SK-N-SH (cell line): ENCODE results near the gene GNAS-AS1. TPM values are rescaled to one million over a fixed set of nuclear protein-coding genes. Genes with fewer than 3 reads are reported as not detected.

Experiments
- CTCF ChIA-PET: fragments of 300-600, 350-600 bp; formaldehyde crosslinking; extraction: SDS; loops from one replicate; lab custom pipeline; 2021; lab: Yijun Ruan, JAX
- POLR2A ChIA-PET: fragments of 350-600 bp; sonication (Branson Sonifier 250); formaldehyde crosslinking; extraction: SDS; loops from one replicate; lab custom pipeline; 2020; ENCODE audit warnings: antibody characterized with exemption, inconsistent platforms; lab: Yijun Ruan, JAX
- DNase-seq: peaks from one replicate; pipeline ENCODE4 v3.0.0; 2012
- H2AFZ ChIP-seq: fragments of 200-600 bp; sonication (generic); 2 replicates; pipeline ENCODE4 v1.8.1; 2016; ENCODE audit warnings: antibody characterized with exemption, mild to moderate bottlenecking, low read depth
- H3F3A ChIP-seq: fragments of 200-600 bp; sonication (generic); replicated peaks from 2 replicates; pipeline ENCODE3; 2016; ENCODE audit warnings: antibody characterized with exemption, mild to moderate bottlenecking; ENCODE audit not compliant: insufficient read depth
- H3K27ac ChIP-seq, 2 experiments: fragments of 200-500 bp in 1 of 2; fragments of 200-600 bp in 1 of 2; sonication (Bioruptor generic) in 1 of 2; sonication (generic), shearing (Covaris generic) in 1 of 2; 2 replicates each; pipeline versions ENCODE4 v1.5.1 to v1.6.1; 2014 to 2016; ENCODE audit warnings: low read depth in 2 of 2, inconsistent platforms in 1 of 2, low read length in 1 of 2, mild to moderate bottlenecking in 1 of 2, mixed read lengths in 1 of 2
- H3K27me3 ChIP-seq: fragments of 200-600 bp; sonication (generic), shearing (Covaris generic); 2 replicates; pipeline ENCODE4 v1.6.1; 2016; ENCODE audit warnings: mixed run types; ENCODE audit not compliant: insufficient read depth
- H3K36me3 ChIP-seq, 2 experiments: fragments of 200-500 bp in 1 of 2; fragments of 200-600 bp in 1 of 2; sonication (Bioruptor generic) in 1 of 2; sonication (generic) in 1 of 2; replicated peaks in 1 of 2; 2 replicates each; pipeline versions ENCODE3 to v1.5.1; 2014 to 2016; ENCODE audit warnings: low read length in 1 of 2, mild to moderate bottlenecking in 1 of 2; ENCODE audit not compliant: insufficient read depth in 2 of 2, control insufficient read depth in 1 of 2
- H3K4me1 ChIP-seq, 2 experiments: fragments of 200-500 bp in 1 of 2; fragments of 200-600 bp in 1 of 2; sonication (Bioruptor generic) in 1 of 2; sonication (generic), shearing (Covaris generic) in 1 of 2; 2 replicates each; pipeline versions ENCODE4 v1.5.1 to v1.6.1; 2014 to 2016; ENCODE audit warnings: low read depth in 1 of 2, low read length in 1 of 2, mixed run types in 1 of 2; ENCODE audit not compliant: insufficient read depth in 2 of 2, control insufficient read depth in 1 of 2
- H3K4me2 ChIP-seq: fragments of 200-600 bp; sonication (generic), shearing (Covaris generic); 2 replicates; pipeline ENCODE4 v1.6.1; 2017; ENCODE audit warnings: mixed run types
- H3K4me3 ChIP-seq, 2 experiments: fragments of 200-500 bp in 1 of 2; fragments of 200-600 bp in 1 of 2; sonication (Bioruptor generic) in 1 of 2; sonication (generic), shearing (Covaris generic) in 1 of 2; 2 replicates each; pipeline versions ENCODE4 v1.5.1 to v1.8.1; 2014 to 2016; ENCODE audit warnings: low read depth in 2 of 2, inconsistent platforms in 1 of 2, low read length in 1 of 2, mild to moderate bottlenecking in 1 of 2, mixed read lengths in 1 of 2, moderate library complexity in 1 of 2
- H3K79me2 ChIP-seq: fragments of 200-600 bp; sonication (generic); 2 replicates; pipeline ENCODE4 v1.8.1; 2017; ENCODE audit warnings: mild to moderate bottlenecking; ENCODE audit not compliant: insufficient read depth
- H3K9ac ChIP-seq: fragments of 200-600 bp; sonication (generic); 2 replicates; pipeline ENCODE4 v1.6.1; 2017; ENCODE audit warnings: mixed run types
- H3K9me2 ChIP-seq: fragments of 200-600 bp; sonication (generic); 2 replicates; pipeline ENCODE4 v1.6.1; 2017; ENCODE audit warnings: mixed run types
- H3K9me3 ChIP-seq: fragments of 200-600 bp; sonication (generic); 2 replicates; pipeline ENCODE4 v1.6.1; 2017; ENCODE audit warnings: mixed run types, mild to moderate bottlenecking, moderate library complexity
- H4K20me1 ChIP-seq: fragments of 200-600 bp; sonication (generic); 2 replicates; pipeline ENCODE4 v1.6.1; 2017; ENCODE audit warnings: mild to moderate bottlenecking, mixed run types; ENCODE audit not compliant: insufficient read depth
- CHD2 ChIP-seq: fragments of 150-350 bp; IDR thresholded peaks from 2 replicates; pipeline ENCODE4 v1.6.1; 2018; ENCODE audit warnings: low read length; ENCODE audit not compliant: partially characterized antibody
- CTCF ChIP-seq: fragments of 200-600 bp; sonication (generic); IDR thresholded peaks from 2 replicates; pipeline ENCODE4 v1.6.1; 2017; ENCODE audit warnings: antibody characterized with exemption, mild to moderate bottlenecking, moderate library complexity
- EP300 ChIP-seq, 2 experiments: IDR thresholded peaks; 2 replicates each; pipeline versions ENCODE4 v1.4.0 to v1.6.1; 2012; ENCODE audit warnings: borderline replicate concordance in 1 of 2, low read depth in 1 of 2, low read length in 1 of 2
- FOSL2 ChIP-seq: IDR thresholded peaks from 2 replicates; pipeline ENCODE4 v1.4.0; 2012; ENCODE audit warnings: low read depth, mild to moderate bottlenecking, moderate library complexity, borderline replicate concordance
- FOXJ3 ChIP-seq: sonication (generic); formaldehyde crosslinking; IDR thresholded peaks from 2 replicates; pipeline ENCODE4 v1.5.1; 2020; ENCODE audit warnings: mild to moderate bottlenecking, missing genetic modification reagents
- GATA2 ChIP-seq: sonication (generic); formaldehyde crosslinking; IDR thresholded peaks from 2 replicates; pipeline ENCODE4 v1.5.0; 2020; ENCODE audit warnings: mild to moderate bottlenecking, missing genetic modification reagents
- IRF3 ChIP-seq: fragments of 150-350 bp; IDR thresholded peaks from 2 replicates; pipeline ENCODE4 v1.6.1; 2016; ENCODE audit warnings: mild to moderate bottlenecking, low read depth, low read length
- MXI1 ChIP-seq: IDR thresholded peaks from 2 replicates; pipeline ENCODE4 v1.6.1; 2012; ENCODE audit warnings: mild to moderate bottlenecking, low read depth, low read length, improper control_type of control experiment
- NFIC ChIP-seq: IDR thresholded peaks from 2 replicates; pipeline ENCODE4 v1.4.0; 2012; ENCODE audit warnings: borderline replicate concordance
- PBX3 ChIP-seq: IDR thresholded peaks from 2 replicates; pipeline ENCODE4; 2012
- RCOR1 ChIP-seq: fragments of 150-350 bp; IDR thresholded peaks from 2 replicates; pipeline ENCODE4 v1.6.1; 2017; ENCODE audit warnings: antibody characterized with exemption, low read length
- TCF12 ChIP-seq: IDR thresholded peaks from 2 replicates; pipeline ENCODE4 v1.4.0; 2012
- USF2 ChIP-seq: fragments of 150-350 bp; IDR thresholded peaks from 2 replicates; pipeline ENCODE4 v1.6.1; 2017; ENCODE audit warnings: antibody characterized with exemption, low read length, low read depth, borderline replicate concordance
- ZBTB33 ChIP-seq: IDR thresholded peaks from 2 replicates; pipeline ENCODE4 v1.4.0; 2012; ENCODE audit warnings: low read depth, borderline replicate concordance
- WGBS: methylation state at CpG from one replicate; pipeline ENCODE4 v1.1.6; 2017; ENCODE audit warnings: low lambda C conversion rate; 5-methylcytosine and 5-hydroxymethylcytosine counted together
- polyA plus RNA-seq, 3 experiments: library from polyadenylated mRNA; depleted of rRNA; stranded (reverse); fragments of >200 nt; gene quantifications; 2 replicates each; pipeline ENCODE4 v1.2.3, GENCODE V29; 2012

GNAS-AS1 gene
- polyA plus RNA-seq, 1 of the 3 experiments (the other 2 are of a cell fraction): 1.5 TPM

- Histone ChIP-seq H3K4me2 (no peak overlapping the region), H3K36me3 (no peaks in the 10 kb centered on the region), H3K4me3 (no peak overlapping the region), H4K20me1 (no peaks in the 10 kb centered on the region), H3F3A (no peaks in the 10 kb centered on the region), H3K4me1 (no peaks in the 10 kb centered on the region; a peak in 1 of 4 replicates), H3K9me3 (no peaks in the 10 kb centered on the region), H3K79me2 (no peaks in the 10 kb centered on the region), H3K9me2 (no peaks in the 10 kb centered on the region), H3K27me3 (no peaks in the 10 kb centered on the region), H2AFZ (no peak overlapping the region), H3K9ac (no peak overlapping the region), H3K27ac (no peak overlapping the region)
- no peak for DNase-seq
- ChIA-PET CTCF (no interaction called here), POLR2A (no interaction called here)
- WGBS: 73% methylated on average over 18 of the region's 18 CpGs
- TF ChIP-seq NFIC (no peak), TCF12 (no peak), FOSL2 (no peak), CTCF (no peak), RCOR1 (no peak), EP300 (IDR thresholded peaks at IDR 0.05; ENCODE audit: borderline replicate concordance in 1 of 2, low read depth in 1 of 2, low read length in 1 of 2) (no peak), PBX3 (no peak), USF2 (no peak), CHD2 (no peak), IRF3 (no peak), ZBTB33 (no peak), MXI1 (no peak), FOXJ3 (CRISPR knock-in tag) (no peak), GATA2 (CRISPR knock-in tag) (no peak)
These were observed 47.2 kb downstream of the GNAS-AS1 start for GRCh38 chr20:58803533-58803932.
